CD4-positive, alpha-beta T cell treated with Interferon alpha-2 for 1 hour (primary cell): ENCODE data around the gene ANXA6.

Experiments used
- DNase-seq, 2 donors: peaks; one replicate each; pipeline ENCODE4 v3.0.0-alpha.2; 2020 to 2022

The ANXA6 gene

DNA sequence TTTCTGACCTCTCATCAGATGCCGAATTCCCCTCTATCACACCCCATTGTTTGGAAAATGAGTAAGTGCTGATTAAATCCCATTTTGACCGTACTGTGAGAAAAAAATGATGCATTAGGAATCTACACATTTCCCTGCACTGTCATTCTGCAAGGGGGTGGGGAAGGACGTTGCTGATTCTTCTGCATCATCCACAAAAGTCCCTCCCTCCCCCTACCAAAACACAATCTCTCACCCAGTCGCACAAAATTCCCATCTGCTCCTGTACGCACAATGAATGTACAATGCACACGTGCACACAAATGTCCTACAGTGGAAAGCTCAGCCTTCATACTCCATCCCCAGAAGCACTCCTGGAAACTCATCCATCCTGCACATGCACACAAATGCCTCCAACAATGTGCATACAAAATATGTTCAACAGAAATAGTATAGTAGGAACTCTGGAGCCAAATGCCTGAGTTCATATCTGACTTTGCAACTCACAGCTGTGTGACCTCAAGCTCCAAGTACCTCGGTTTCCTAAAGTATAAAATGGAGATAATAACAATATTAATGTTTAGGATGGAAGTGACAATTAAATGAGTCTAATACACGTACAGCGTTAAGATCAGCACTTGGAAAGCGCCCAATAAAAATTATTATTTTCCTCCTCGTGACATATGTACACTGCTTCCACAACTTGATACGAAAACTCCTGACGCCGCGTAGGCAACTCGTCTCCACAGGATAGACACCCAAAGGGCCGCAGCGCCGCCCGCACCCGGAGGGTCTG is 77.6 kb downstream of the ANXA6 start:
- DNase-seq: peak in 1 of 2 donors; percentile 17

DNA sequence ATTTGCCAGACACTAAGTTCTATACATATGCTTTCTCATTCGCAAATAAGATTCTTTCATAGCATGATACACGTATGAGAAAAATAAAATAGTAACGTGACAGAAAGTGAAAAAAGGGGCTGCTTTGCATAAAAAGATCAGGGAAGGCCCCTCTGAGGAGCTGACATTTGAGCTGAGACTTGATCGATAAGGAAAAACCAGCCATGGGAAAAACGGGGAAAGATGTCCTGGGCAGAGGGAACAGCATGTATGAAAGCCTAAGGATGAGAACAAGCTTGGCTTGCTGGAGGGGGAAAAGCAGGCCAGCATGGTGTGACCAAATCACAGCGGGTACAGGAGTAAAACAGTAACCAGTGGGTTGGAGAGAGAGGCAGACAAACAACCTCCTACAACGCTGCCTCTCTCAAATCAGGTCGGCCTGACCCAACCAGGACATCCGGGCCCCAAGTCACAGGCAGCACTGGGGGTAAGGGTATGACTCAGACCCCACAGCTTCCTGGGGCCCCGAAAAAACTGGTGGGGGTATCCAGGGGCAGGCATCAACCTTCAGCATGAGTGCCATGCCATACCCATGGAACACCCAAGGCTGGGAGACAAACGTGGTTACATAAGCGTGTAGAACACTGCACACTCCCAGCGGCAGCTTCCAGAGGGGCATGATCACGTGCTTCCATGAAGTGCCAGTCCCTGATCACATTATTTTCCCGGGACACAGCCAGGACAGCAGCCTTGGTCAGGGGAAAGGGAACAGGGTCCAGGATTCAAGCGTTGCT is 78.9 kb downstream of the ANXA6 start:
- peak in 1 of 2 donors; percentile 70 for DNase-seq

DNA sequence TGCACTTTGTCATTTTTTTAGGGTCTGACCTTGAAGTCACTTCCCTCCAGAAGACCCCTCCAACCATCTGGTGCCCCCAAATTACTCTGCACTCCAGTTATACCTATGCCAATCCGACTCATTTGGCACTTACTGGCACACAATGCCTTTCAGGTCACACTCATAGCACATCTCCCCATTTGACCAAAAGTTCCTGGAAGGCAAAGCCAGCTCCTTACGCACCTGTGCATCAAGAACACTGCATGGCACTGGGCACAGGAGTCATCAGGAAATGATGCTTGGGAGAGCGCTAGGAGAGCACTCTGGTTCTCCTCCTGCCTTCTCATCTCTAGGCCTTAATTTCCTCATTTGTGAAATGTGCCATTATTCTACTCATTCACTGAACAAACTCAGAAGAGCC is 79.6 kb downstream of the ANXA6 start:
- no peak for DNase-seq

DNA sequence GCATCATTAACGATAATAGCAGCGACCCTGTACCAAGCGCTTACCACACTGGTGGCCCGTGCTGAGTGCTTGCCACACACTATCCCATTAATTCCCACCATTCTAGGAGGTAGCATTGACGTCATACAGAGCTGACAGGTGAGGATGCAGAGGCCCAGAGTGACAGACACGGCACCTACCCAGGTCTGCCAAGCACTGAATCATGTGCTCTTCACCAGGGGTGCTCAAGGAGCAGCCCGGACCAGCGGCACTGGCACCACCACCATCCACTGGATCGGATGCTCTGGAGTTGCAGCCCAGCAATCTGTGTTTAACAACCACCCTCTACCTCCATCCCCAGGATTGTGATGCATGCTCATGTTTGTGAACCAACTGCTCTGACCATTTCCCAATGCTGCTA is 80.2 kb downstream of the ANXA6 start:
- DNase-seq: no peak

DNA sequence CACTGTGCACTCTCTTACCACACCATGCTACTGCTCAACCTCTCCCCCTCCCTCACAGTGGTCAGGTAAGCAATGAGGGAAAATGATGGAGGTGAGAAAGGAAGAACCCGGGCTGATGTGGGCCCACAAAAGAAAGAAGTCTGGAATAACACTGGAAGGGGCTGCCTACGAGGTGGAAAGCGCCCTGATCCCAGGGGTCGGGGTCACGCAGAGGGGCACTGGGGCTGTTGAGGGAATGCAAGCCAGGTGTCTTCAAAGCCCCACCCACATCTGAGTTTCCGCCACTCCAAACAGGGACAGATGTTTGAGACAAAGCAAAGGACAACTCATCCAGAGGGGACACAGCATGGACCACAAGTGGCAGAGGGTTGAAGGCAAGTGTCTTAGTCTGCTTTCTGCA is 81.0 kb downstream of the ANXA6 start:
- no peak for DNase-seq

DNA sequence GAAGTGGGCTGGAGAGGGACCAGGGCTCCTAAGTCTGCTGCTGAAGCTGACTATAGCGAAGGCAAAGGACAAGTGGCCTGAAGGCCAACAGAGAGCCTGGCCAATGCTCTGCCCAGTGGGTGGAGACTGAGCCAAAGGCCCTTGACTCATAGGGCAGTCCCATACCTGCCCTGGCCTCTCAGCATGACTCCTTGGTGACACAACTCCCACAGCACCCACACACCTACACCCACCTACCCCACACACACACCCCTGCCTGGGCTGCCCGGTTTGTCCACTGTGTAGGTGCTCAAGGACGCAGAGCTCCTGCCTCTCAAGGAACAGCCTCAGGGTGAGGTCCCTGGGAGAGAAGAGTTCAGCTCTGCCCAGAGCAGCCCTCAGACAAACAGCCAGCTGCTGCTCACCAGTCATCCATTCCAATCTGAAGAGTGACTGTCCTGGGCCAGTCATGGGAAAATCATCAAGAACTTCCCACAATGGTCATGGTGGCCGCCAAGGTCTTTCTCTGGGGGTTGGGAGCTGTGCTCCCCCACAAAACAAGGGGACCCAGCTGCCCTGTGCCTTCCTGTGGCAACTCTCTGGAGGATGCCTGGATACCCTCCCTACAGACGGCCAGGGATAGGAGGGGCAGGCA is 81.8 kb downstream of the ANXA6 start:
- DNase-seq: no peak

DNA sequence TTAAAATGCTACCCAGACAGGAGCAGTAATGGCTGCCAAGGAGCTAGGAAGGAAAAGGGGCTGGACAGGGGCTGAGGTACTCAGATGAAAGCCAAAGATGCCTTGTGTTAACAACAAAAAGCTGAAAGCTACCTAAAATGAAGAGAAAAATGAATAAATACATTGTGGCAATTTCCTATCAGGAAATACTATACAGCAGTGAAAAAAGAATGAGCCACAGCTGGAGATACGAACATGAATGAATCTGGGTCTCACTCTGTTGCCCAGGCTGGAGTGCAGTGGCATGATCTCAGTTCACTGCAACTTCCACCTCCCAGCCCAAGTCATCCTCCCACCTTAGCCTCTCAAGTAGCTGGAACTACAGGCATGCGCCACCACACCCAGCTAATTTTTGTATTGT is 83.0 kb downstream of the ANXA6 start:
- no peak for DNase-seq

DNA sequence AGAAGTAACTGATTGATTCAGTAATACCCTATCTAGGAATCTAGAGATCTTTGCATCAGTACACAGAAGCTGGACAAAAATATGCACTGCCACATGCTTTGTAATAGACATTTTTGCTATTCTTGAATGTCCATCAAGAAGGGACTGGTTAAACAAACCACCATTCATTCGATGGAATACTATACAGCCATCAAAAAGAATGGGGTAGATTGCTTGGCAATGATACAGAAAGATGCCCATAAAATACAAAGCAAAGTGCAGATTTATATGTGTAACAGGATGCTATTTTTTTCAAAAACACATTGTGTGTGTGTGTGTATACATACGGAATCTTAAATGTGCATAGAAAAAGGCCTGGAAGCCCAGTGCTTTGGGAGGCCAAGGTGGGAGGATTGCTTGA is 84.3 kb downstream of the ANXA6 start:
- no peak for DNase-seq

DNA sequence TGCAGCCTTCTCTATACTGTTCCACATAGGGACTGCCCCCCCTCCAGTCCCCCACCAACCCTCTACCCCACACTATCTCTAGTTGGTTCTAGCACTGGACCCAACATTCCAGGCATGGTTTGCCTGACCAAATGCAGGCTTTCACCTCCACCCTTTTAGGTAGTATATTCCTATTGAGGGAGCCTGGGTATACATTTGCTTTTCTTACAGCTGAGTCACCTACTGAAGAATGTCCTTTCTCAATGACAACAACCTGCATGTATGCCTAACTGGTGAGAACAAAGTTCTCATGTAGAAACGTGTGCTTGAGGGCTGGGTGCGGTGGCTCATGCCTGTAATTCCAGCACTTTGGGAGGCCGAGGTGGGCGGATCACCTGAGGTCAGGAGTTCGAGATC is 85.0 kb downstream of the ANXA6 start:
- no peak for DNase-seq

DNA sequence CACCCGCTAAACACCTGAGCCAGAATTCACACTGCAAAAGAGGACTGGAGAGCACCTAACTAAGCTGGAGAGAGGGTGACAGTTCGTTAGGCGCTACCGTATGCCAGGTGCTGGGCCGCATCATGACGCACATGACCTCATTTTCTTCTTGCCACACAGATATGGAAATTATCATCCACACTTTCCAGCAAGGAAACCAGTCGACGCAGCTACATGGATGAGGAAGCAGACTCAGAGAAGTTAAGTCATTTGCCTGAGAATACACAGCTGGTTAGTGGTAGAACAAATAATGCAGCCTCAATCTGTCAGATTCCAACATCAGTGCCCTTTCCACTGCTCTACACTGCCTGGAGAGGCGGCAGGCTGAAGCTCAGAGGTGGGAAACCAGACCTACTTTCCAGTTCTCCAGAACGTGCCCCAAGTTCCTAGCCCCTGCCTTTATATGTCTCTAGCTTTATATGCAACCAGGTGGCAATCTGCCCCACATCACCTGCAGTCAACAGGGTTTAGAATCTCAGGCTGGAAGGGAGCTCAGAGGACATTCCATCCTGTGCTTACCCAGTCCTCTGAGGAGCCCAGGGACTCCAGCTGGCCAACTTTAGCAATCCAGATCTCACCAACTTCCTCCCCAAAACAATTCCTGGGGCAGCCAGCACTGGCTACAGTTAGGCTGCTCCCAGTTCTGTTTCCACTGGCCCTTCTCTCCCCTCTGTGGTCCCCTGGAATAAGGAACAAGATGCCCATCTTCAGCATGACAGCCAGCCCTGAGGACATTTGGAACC is 85.5 kb downstream of the ANXA6 start:
- DNase-seq: no peak

DNA sequence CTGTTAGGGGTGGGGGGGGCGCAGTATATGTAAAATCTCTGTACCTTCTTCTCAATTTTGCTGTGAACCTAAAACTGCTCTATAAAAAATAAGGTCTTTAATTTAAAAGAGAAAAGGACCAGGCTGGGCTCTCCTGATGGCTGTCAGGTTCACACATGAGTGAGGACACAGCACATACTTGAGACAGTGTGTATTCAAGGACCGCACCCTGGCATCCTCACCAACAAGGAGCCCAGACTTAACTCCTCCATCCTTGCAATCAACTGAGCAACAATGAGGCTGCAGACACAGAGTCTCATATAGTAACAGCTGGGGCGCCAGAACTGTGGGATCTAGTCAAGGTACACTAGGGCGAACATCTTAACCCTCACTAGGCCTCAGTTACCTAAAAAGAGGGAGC is 86.6 kb downstream of the ANXA6 start:
- DNase-seq: no peak

DNA sequence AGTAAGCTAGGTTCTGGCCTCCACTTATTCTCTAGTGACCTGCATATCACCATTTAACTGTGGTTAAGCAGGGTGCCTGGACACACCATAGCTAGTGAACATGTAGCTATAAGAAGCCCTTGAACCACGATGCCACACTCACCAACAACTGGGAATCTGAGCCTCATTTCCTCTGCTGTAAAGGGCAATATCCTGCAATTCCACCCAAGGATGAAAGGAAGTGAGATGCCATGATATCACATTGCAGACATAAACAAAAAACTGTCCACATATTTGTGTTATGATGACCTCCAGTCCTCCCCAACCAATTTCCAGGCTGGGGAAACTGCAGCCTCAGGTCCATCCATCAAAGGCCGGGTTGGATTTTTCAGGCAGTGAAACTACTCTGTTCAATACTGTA is 87.1 kb downstream of the ANXA6 start:
- no peak for DNase-seq

DNA sequence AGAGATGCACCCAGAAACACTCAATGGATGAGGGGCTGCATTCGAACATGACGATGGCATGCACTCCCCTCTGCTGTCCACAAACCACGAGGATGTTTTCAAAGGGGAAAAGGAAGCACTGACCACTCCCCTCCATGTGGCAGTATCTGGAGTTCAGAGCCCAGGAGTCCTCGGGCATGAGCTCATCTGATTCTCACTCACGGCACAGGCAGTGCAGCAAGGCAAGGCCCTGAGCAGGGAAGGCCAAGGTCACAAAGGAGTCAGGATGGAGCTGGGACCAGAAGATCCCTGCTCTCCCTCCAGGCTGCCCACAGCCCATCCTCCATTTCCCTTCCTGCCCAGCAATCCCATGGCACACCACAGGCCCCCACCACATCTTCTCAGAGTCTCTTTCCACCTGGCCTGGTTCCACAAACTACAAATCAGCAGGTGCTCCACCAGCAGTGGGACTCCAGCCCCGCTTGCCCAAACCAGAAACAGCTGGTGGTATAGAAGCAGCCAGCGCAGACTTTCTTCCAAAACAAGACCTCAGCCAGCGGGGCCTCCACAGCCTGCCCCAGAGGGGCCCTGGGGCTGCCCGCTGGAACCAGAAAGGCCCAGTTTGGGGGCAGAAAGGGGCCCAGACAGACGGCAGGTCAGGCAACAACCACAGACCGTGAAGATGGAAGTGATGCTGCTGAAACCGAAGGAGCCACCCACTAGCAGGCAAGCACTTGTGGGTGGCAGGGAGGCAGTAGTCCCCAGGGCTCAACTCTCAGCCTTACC is 89.0 kb downstream of the ANXA6 start:
- DNase-seq: peak in 1 of 2 donors; percentile 18

DNA sequence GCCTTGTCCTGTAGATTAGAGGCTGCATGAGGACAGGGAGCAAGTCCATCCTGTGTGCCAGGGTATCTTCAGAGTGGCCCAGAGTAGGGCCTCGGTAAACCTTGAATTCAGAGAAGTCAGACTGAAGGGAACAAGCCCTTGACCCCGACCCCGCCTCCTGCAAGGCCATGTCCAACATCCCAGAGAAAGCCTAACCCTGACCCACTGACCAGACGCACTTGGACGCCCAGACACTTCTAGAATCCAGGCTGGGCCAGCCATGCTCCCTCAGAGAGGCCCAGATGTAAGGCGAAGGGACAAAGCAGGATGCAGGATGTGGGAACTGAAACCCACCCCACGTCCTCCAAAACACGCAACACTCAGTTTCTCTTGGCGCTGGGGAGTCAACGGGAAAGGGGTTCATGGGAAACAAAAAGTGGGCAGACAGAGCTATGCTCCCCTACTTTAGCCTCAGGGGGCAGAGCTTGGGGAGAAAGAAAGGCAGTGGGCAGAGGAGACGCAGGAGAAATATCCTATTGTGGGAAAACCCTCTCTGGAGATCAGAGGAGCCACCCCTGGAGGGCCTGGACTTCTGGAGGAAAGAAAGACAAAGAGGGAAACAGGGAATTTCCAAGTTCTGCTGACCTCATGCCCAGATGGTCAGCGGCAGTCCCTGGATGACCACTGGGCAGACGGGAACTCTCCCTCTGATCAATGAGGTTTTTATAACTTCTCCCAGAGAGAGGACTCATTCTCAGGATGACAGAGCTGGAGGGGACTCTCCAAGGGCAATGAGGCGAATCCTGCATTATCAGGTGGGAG is 89.7 kb downstream of the ANXA6 start:
- no peak for DNase-seq

DNA sequence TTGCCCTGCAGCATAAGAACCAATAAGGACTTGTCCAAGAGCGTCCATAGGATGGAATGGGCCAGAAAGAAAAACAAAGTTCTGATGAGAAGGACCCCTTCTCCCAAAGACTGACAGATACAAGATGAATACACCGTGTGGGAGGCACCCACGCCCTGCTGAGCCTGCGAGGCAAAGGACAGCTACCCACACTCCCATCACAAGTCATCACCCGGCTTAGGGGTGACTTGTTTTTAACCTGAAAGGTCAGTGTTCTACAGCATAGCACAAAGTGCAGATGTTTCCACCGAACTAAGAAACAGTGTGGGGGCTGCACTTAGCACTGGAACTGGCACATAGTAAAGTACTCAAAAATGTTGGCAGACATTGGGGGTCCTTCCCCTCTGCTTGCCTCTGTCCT is 90.7 kb downstream of the ANXA6 start:
- DNase-seq: no peak

DNA sequence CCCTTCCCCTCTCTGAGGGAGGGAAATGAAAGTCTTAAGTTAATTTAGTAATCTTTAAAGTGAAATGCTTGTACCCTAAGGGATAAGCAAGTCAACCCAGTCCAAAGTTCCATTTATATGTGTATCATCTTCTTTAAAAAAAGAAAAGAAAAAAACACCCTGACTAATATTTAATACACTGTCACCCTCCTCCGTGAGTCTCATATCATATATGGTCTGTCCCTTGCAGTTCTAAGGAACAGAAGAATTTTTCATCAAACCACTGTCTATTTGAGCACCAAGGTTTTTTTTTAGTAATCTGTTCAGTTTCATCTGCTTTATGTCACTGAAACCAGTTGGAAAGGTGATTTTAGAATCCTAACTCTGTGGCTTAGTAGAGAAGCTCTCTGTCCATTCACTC is 92.0 kb downstream of the ANXA6 start:
- DNase-seq: no peak

DNA sequence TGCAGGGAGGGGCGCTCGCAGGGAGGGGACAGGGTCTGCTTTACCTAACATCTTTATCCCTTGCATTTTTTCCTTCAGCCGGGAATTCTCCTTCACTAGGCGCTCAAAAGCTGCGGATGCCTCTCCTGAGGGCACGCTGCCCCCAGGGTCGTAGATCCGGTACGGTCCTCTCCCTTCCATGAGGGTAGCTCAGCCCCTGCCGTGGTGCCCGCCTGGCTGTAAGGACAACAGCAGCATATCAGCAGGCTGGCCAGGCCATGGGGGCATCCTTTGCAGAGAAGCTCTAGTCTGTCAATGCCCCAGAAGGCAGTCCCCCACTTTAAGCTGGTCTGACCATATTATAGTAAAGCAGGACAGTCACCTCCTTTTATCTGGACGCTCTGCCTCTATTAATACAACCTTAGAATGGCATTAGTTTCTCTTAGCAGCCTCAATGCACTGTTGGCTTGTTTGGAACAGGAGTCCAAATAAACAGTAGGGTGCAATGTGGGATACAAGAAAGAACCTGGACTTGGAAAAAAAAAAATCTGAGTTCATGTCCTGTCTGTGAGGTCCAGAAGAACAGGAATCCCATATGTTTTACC is 92.6 kb downstream of the ANXA6 start:
- no peak for DNase-seq

DNA sequence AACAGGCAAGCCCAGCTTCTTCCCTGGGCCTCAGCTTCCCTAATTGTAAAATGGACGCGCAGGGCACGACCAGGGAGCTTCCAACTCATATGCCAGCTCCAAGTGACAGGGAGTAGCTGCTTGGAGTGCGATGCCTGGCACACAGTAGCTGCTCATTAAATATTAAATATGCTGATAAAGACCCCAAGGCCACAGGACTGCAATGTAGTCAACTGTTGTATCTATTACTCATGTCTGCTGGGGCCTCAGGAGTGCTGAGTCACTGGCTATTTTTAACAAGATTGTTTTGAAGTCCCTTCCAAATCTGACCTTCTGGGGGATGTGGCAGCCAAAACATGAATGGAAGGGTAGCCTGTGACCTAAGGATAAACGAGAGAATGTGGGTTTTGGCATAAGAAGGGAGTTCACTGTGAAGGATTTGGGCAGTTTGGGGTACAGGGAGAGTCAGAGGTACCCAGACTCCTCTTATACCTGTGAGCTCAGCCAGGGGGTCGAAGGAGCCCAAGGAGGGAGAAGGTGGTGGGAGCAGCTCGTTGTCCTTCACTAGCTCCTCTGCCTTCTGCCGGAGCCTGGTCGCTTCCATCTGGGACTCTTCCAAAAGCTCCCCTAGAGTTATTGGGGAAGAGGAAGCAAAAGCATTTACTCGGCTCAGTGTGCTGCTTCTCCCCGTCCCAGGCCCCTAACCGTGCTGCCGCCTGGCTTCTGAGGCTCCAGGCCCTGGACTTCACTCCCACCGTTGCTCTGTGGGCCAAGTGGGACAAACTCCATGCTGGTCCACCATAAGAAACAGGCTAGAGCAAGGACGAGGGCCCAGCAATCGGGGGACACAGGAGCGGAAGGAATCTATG is 94.2 kb downstream of the ANXA6 start:
- DNase-seq: no peak

DNA sequence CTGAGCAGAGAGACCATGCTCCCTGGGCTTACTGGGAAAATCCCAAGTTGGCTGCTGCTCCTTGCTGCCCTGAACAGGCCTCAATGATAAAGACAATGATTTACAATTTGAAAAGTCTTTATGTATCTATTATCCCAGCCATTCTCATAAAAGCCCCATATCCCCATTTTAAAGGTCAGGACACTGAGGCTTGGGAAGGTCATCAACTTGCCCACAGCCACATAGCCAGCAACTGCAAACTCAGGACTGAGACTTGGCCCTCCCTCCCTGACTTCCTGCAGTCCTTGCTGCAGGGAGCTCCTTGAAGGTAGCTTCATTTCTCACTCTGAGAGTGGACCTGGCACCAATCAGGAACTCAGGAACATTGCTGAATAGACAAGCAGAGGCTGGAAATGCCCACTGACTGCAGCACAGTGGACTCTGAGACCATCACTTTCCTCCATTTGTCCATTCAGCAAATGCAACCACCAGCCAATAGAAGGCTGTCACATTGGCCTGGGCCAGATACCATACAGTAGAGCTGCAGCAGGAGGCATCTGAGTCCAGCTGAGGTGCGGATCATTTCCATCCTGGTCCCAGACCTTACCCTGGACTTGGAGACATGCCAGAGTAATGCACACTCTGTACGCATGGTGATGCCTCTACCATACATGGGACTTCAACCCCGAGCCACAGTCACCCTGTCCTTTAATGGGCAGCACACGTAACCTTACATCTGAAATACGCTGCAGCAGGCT is 95.0 kb downstream of the ANXA6 start:
- DNase-seq: no peak
